HG03025 (cell line): ENCODE results near the gene DSG3.

Experiments used
- ATAC-seq: cut with Tn5 transposase; IDR thresholded peaks from one replicate; pipeline ENCODE4 v1.9.1; 2021; ENCODE audit warnings: mild to moderate bottlenecking, moderate library complexity; ENCODE audit not compliant: unreplicated experiment, low FRiP score

The DSG3 gene

GRCh38 chr18:31510319-31510718, 62.8 kb downstream of the DSG3 start:
- ATAC-seq = no peak

GRCh38 chr18:31511098-31511497, 63.6 kb downstream of the DSG3 start:
- no peak for ATAC-seq

- no peak for ATAC-seq
These were observed 64.7 kb downstream of the DSG3 start for GRCh38 chr18:31512203-31512764.

DNA sequence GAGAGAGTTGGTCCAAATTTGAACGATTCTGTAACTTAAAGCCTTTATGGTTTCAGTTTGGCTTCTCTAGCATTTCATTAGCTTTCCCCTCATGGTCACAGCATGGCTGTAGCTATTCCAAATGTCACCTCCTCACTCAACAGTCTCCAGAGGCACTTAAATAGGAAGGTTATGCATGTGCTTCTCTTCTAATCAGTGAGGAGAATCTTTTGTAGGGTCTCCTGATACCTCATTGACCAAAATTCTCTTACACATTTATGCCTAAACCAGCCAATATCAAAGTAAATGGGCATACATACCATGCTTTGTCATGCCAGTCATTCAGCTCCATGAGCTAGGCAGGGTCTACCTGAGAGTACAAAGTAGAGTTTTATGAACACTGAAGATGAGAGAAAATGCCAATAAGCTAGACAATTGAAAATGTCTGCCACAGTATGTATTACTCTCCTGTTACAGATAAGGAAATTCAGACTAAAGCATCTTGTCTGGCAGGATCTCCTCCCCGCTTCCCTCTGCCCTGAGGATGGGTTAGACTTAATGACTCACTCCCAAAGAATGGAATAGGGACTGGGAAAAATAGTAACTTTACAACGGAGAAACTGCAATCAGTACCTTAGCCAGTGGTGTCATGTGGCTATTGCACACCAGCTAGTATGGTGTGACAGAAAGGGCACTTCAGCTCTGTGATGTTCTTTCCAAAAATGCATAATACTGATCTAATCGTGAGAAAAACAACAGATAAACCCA, 65.8 kb downstream of the DSG3 start:
- no peak for ATAC-seq

DNA sequence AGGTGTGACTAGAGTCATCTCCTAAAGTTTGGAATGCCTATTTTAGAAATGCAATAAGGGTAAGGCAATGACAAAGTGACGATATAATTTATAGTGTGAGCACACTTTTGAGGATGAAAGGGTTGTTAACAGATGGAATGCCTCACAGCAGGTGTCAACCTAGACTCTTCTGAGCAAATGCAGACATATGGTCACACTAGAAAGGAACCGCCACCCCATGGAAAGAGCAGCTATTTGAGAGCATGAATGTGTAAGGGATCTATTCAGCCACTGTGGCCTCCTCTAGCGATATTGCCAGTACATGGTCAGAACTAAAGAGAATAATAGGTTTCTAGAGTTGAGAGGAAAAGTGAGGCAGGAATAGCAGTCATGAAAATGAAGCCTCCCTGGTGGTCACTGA, 68.9 kb downstream of the DSG3 start:
- ATAC-seq = no peak

DNA sequence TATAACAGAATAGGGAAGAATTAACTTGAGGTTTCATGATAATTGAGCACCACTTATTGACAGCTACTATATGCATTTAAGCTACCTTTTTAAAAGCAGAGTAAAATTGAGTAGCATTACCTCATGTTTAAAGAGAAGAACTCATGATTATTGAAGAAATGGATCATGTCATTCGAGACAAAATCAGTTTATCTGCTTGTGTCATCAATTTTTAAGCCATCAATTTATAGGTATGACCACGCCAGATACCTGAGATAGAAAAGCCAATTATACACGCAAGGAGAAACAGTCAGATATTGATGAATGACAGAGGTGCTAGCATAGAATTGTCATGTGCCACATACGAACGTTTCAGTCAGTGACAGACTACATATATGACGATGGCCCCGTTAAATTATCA, 78.8 kb downstream of the DSG3 start:
- no peak for ATAC-seq
